Measurements from ENCODE around the gene BTNL3. TPM values are rescaled to one million over a fixed set of nuclear protein-coding genes. Genes with fewer than 3 reads are reported as not detected.
"Not testable (repeated sequence)": the region's sequence is repeated elsewhere in the genome, so short reads cannot be mapped to it uniquely, and the experiment has no call there.

Gene BTNL3
- total and polyA plus RNA-seq, 4 donors = 0.08 to 0.19 TPM; not detected in 2

DNA sequence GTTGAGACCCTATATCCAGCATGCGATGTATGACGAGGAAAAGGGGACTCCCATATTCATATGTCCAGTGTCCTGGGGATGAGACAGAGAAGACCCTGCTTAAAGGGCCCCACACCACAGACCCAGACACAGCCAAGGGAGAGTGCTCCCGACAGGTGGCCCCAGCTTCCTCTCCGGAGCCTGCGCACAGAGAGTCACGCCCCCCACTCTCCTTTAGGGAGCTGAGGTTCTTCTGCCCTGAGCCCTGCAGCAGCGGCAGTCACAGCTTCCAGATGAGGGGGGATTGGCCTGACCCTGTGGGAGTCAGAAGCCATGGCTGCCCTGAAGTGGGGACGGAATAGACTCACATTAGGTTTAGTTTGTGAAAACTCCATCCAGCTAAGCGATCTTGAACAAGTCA, 17.1 kb downstream of the BTNL3 start:
- TF ChIP-seq, protein P1, sequence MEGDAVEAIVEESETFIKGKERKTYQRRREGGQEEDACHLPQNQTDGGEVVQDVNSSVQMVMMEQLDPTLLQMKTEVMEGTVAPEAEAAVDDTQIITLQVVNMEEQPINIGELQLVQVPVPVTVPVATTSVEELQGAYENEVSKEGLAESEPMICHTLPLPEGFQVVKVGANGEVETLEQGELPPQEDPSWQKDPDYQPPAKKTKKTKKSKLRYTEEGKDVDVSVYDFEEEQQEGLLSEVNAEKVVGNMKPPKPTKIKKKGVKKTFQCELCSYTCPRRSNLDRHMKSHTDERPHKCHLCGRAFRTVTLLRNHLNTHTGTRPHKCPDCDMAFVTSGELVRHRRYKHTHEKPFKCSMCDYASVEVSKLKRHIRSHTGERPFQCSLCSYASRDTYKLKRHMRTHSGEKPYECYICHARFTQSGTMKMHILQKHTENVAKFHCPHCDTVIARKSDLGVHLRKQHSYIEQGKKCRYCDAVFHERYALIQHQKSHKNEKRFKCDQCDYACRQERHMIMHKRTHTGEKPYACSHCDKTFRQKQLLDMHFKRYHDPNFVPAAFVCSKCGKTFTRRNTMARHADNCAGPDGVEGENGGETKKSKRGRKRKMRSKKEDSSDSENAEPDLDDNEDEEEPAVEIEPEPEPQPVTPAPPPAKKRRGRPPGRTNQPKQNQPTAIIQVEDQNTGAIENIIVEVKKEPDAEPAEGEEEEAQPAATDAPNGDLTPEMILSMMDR (IDR thresholded peaks at IDR 0.05; ENCODE audit: low read depth, low read length, missing input control) = no peak
- TF ChIP-seq YY1 (IDR thresholded peaks at IDR 0.05) (no peak), RXRA (IDR thresholded peaks at IDR 0.05) (no peak), HNF4G (IDR thresholded peaks at IDR 0.05) (no peak), MAX (IDR thresholded peaks at IDR 0.05) (no peak), EGR1 (IDR thresholded peaks at IDR 0.05; ENCODE audit: low read depth in 2 of 2) (no peak)
- Histone ChIP-seq H3K27me3 (ENCODE audit: control insufficient read depth in 4 of 4, insufficient read depth in 4 of 4, low read length in 3 of 4) (peaks cover 0 to 2% (median 0%) of the 10 kb centered on the region in 4 donors), H3K9me3 (ENCODE audit: control insufficient read depth in 4 of 4, low read length in 3 of 4) (no peaks in the 10 kb centered on the region), H3K4me1 (ENCODE audit: control insufficient read depth in 4 of 4, insufficient read depth in 4 of 4, low read length in 3 of 4) (no peaks in the 10 kb centered on the region), H3K4me3 (ENCODE audit: low read depth in 1 of 3, low read length in 3 of 3) (no peak overlapping the region), H3K36me3 (ENCODE audit: control insufficient read depth in 4 of 4, insufficient read depth in 3 of 4, low read depth in 1 of 4, low read length in 3 of 4) (no peaks in the 10 kb centered on the region), H3K9ac (ENCODE audit: low read depth in 1 of 2, low read length in 2 of 2) (no peak overlapping the region), H3K27ac (ENCODE audit: low read depth in 1 of 2, low read length in 2 of 2) (no peak overlapping the region)
- WGBS = 77% methylated on average over 9 of the region's 9 CpGs
- DNase-seq (ENCODE audit: low spot score) = no peak

DNA sequence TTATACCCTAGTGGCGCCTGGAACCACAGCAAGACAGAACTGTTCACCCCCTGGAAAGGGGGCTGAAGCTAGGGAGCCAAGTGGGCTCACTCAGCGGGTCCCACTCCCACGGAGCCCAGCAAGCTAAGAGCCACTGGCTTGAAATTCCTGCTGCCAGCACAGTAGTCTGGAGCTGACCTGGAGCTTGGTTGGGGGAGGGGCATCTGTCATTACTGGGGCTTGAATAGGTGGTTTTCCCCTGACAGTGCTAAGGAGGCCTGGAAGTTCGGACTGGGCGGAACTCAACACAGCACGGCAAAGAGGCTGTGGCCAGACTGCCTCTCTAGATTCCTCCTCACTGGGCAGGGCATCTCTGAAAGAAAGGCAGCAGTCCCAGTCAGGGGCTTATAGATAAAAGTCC, 19.5 kb downstream of the BTNL3 start:
- no peaks in the 10 kb centered on the region for H3K9me3 ChIP-seq (ENCODE audit: control insufficient read depth in 4 of 4, low read length in 3 of 4)
- DNase-seq (ENCODE audit: low spot score) = no peak
- no peak overlapping the region for H3K27ac ChIP-seq (ENCODE audit: low read depth in 1 of 2, low read length in 2 of 2)
- H3K27me3 ChIP-seq (ENCODE audit: control insufficient read depth in 4 of 4, insufficient read depth in 4 of 4, low read length in 3 of 4) = peaks cover 0 to 2% (median 0%) of the 10 kb centered on the region in 4 donors
- no peaks in the 10 kb centered on the region for H3K4me1 ChIP-seq (ENCODE audit: control insufficient read depth in 4 of 4, insufficient read depth in 4 of 4, low read length in 3 of 4)
- no peak overlapping the region for H3K4me3 ChIP-seq (ENCODE audit: low read depth in 1 of 3, low read length in 3 of 3)
- 76% methylated on average over 6 of the region's 6 CpGs for WGBS
- no peaks in the 10 kb centered on the region for H3K36me3 ChIP-seq (ENCODE audit: control insufficient read depth in 4 of 4, insufficient read depth in 3 of 4, low read depth in 1 of 4, low read length in 3 of 4)
- TF ChIP-seq FOXA1 (IDR thresholded peaks at IDR 0.05) = no peak
- TF ChIP-seq YY1 (IDR thresholded peaks at IDR 0.05) = no peak
- TF ChIP-seq TAF1 (conservative IDR thresholded peaks at IDR 0.05) = no peak
- no peak for TF ChIP-seq HNF4A (conservative IDR thresholded peaks at IDR 0.05)
- TF ChIP-seq JUND (IDR thresholded peaks at IDR 0.05) = no peak
- TF ChIP-seq, protein P1 (IDR thresholded peaks at IDR 0.05; ENCODE audit: low read depth, low read length, missing input control) = no peak
- no peak for TF ChIP-seq EGR1 (IDR thresholded peaks at IDR 0.05; ENCODE audit: low read depth in 2 of 2)
- TF ChIP-seq, protein P2, sequence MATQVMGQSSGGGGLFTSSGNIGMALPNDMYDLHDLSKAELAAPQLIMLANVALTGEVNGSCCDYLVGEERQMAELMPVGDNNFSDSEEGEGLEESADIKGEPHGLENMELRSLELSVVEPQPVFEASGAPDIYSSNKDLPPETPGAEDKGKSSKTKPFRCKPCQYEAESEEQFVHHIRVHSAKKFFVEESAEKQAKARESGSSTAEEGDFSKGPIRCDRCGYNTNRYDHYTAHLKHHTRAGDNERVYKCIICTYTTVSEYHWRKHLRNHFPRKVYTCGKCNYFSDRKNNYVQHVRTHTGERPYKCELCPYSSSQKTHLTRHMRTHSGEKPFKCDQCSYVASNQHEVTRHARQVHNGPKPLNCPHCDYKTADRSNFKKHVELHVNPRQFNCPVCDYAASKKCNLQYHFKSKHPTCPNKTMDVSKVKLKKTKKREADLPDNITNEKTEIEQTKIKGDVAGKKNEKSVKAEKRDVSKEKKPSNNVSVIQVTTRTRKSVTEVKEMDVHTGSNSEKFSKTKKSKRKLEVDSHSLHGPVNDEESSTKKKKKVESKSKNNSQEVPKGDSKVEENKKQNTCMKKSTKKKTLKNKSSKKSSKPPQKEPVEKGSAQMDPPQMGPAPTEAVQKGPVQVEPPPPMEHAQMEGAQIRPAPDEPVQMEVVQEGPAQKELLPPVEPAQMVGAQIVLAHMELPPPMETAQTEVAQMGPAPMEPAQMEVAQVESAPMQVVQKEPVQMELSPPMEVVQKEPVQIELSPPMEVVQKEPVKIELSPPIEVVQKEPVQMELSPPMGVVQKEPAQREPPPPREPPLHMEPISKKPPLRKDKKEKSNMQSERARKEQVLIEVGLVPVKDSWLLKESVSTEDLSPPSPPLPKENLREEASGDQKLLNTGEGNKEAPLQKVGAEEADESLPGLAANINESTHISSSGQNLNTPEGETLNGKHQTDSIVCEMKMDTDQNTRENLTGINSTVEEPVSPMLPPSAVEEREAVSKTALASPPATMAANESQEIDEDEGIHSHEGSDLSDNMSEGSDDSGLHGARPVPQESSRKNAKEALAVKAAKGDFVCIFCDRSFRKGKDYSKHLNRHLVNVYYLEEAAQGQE (IDR thresholded peaks at IDR 0.05) = no peak
- TF ChIP-seq SP1 (IDR thresholded peaks at IDR 0.05) = no peak
- TF ChIP-seq HNF4G (IDR thresholded peaks at IDR 0.05) = no peak
- TF ChIP-seq ATF3 (IDR thresholded peaks at IDR 0.05) = no peak
- TF ChIP-seq, protein P3, sequence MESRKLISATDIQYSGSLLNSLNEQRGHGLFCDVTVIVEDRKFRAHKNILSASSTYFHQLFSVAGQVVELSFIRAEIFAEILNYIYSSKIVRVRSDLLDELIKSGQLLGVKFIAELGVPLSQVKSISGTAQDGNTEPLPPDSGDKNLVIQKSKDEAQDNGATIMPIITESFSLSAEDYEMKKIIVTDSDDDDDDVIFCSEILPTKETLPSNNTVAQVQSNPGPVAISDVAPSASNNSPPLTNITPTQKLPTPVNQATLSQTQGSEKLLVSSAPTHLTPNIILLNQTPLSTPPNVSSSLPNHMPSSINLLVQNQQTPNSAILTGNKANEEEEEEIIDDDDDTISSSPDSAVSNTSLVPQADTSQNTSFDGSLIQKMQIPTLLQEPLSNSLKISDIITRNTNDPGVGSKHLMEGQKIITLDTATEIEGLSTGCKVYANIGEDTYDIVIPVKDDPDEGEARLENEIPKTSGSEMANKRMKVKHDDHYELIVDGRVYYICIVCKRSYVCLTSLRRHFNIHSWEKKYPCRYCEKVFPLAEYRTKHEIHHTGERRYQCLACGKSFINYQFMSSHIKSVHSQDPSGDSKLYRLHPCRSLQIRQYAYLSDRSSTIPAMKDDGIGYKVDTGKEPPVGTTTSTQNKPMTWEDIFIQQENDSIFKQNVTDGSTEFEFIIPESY (IDR thresholded peaks at IDR 0.05) = no peak
- H3K9ac ChIP-seq (ENCODE audit: low read depth in 1 of 2, low read length in 2 of 2) = no peak overlapping the region

- not testable (repeated sequence) for H3K27ac ChIP-seq (ENCODE audit: low read depth in 1 of 2, low read length in 2 of 2); H3K27me3 ChIP-seq (ENCODE audit: control insufficient read depth in 4 of 4, insufficient read depth in 4 of 4, low read length in 3 of 4); H3K4me1 ChIP-seq (ENCODE audit: control insufficient read depth in 4 of 4, insufficient read depth in 4 of 4, low read length in 3 of 4); H3K4me3 ChIP-seq (ENCODE audit: low read depth in 1 of 3, low read length in 3 of 3); DNase-seq (ENCODE audit: low spot score); H3K9me3 ChIP-seq (ENCODE audit: control insufficient read depth in 4 of 4, low read length in 3 of 4); H3K36me3 ChIP-seq (ENCODE audit: control insufficient read depth in 4 of 4, insufficient read depth in 3 of 4, low read depth in 1 of 4, low read length in 3 of 4); H3K9ac ChIP-seq (ENCODE audit: low read depth in 1 of 2, low read length in 2 of 2)
- WGBS = 86% methylated on average over 4 of the region's 4 CpGs
Observed at GRCh38 chr5:181010018-181010417, 21.4 kb downstream of the BTNL3 start.

DNA sequence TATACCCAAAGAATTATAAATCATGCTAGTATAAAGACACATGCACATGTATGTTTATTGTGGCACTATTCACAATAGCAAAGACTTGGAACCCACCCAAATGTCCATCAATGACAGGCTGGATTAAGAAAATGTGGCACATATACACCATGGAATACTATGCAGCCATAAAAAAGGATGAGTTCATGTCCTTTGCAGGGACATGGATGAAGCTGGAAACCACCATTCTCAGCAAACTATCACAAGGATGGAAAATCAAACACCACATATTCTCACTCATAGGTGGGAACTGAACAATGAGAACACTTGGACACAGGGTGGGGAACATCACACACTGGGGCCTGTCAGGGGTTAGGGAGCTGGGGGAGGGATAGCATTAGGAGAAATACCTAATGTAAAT, 26.0 kb downstream of the BTNL3 start:
- H3K27ac ChIP-seq (ENCODE audit: low read depth in 1 of 2, low read length in 2 of 2); H3K4me3 ChIP-seq (ENCODE audit: low read depth in 1 of 3, low read length in 3 of 3); H3K9ac ChIP-seq (ENCODE audit: low read depth in 1 of 2, low read length in 2 of 2); H3K9me3 ChIP-seq (ENCODE audit: control insufficient read depth in 4 of 4, low read length in 3 of 4); H3K27me3 ChIP-seq (ENCODE audit: control insufficient read depth in 4 of 4, insufficient read depth in 4 of 4, low read length in 3 of 4); H3K4me1 ChIP-seq (ENCODE audit: control insufficient read depth in 4 of 4, insufficient read depth in 4 of 4, low read length in 3 of 4); DNase-seq (ENCODE audit: low spot score); H3K36me3 ChIP-seq (ENCODE audit: control insufficient read depth in 4 of 4, insufficient read depth in 3 of 4, low read depth in 1 of 4, low read length in 3 of 4): not testable (repeated sequence)
